NK-92 (cell line): Measurements from ENCODE around the gene GRM1.
"Not testable (repeated sequence)": the region's sequence is repeated elsewhere in the genome, so short reads cannot be mapped to it uniquely, and the experiment has no call there.

ENCODE experiments used
- DNase-seq: peaks from one replicate; lab custom pipeline; 2025; ENCODE audit not compliant: unreplicated experiment; lab: John Stamatoyannopoulos, UW

Gene GRM1

DNA sequence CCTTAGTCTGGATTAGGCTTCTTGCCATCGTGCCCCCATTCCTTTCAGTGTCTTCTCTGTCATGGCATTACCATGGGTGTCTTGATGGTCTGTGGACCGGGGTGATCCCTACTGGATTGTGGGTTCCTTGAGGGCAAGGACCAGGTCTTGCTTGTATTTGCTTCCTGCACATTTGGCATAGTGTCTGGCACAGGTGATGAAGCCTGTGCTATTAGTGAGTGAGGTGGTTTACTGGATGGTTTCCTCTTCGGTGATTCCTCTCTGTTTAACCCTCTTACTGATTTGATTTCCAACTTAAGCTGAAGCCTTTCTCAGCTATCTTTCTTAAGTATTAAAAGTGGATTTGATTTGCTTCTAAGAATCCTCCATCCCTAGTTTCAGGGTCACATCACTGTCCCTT lies 162.3 kb downstream of the GRM1 start:
- DNase-seq = no peak

DNA sequence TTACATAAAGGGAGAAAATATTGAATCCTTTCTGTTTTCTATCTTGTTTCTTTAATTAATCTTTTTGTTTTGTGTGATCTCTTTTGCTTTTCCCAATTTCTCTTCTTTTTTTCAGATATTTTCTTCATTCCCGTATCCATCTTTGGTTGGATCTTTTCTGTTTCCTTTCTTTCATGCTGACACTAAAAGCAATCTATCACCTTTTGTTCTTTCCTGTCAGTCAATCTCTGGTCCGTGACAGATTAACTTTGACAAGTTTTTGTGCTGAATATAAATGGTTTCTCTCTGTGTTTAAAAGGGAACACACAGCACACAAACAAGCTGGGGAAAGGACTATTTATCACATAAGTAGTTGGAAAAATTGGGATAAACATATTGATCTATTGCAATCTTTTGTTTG lies 162.8 kb downstream of the GRM1 start:
- DNase-seq = no peak

DNA sequence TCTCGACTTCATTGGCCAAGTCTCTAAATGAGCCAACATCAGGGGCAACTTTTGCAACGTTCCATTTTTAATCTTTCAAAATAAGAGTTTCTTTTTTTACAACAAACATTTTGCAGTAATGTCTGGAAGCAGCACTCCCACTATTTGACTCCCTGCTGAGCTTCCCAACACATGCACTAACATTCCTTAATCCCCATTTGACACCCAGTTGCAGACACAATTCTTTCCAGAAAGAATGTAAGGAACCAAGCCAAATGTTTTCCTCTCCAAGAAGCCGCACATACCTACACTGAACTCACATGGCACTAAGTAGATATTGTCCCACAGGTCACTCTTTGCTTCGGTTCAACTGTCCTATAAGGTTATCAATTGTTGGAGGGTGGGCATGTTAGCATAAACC lies 165.6 kb downstream of the GRM1 start:
- DNase-seq = no peak

DNA sequence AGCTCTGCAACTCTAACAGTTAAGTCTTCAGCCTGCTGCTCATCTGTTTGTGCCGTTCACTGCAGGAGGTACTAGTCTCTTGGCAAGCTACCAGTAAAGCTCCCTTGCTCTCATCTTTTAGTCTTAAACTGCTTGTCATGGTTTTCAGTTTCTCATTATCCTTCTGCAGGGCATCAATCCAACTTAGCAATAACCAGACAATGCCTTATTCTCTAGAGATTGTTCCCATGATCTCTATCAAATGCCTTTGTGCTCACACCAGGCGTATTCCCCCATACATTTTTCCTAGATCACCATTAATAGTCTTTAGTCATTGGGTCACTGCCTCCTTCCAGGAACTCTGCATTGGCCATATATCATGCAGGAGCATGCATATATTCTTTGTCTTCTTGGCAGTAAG lies 171.3 kb downstream of the GRM1 start:
- no peak for DNase-seq

DNA sequence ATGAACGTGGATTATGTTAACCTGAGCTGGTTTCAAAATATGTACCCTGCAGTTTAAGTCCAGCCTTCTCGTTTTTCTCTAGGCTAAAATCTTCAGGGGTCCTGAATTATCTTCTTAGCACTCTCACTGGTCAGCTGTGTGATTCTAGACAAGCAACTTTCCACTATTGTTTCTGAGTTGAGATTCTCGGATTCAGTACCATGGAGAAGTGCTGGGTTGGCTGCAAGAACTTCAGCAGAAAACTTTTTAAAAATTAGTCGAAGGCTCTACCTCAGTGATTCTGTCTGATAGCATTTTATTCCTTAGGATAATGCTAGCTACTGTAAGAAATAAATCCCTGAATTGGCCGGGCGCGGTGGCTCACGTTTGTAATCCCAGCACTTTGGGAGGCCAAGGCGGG lies 173.7 kb downstream of the GRM1 start:
- no peak for DNase-seq

DNA sequence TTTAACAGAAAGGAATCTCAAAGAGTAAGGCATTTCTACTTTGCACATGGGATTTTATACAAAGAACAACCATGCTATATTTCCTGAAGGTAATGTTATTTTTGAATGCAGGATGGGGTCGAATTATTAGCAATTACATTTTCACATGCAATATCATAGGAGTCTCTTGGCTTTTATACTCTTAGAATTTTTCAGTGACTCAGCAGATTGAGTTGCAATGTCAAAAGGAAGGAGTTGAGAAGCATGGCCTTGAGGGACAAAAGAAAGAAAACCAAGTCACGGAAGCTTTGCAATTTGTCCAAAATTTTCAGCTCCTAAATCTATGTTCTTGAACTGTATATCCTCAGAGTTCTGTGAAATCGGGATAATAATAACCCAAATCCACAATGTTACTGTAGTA lies 181.1 kb downstream of the GRM1 start:
- no peak for DNase-seq

DNA sequence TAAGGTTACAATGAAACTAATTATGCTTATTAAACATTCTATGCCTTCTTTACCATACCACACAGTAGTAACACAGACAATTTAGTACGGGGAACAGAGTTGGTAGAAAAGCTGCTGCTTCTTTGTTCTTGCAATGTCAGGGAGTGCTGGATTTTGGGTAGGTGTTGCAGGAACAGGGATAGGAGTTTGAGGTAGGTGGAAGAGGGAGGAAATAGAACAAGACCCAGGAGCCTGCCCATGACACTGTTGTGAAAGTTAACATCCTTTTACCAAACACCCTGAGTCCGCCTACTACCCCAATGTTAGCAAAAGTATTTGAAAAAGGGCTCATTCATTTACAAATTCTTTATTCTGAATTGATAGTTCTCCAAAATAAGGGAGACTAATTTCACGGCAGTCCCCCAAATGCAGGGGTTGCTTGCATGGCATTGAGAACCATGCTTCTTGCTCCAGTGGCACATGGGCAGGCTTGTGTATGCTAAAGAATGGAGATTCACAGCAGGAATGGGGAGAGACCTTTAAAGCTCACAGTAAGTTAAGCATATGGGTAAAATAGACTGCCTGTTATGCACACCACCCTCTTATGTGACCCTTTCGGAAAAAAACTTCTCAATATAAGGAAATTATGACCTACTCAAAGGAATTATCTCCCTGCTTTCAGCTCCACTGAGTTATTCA lies 181.7 kb downstream of the GRM1 start:
- DNase-seq = no peak

DNA sequence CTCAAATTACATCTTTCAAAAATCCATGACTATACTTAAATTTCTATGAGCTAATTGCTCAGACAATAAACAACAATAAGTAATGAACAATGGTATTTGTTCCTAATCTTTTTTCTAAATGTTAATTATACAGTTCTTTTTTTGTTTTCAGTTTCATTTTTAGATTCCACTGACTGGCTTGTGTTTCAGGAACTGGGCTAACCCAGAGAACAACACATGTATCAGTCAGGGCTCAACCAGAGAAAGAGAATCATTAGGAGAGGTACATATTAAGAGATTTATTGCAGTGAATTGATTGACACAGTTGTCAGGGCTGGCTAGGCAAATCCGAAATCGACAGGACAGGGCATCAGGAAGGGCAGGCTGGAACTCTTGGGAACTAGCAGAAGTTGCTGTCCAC lies 182.8 kb downstream of the GRM1 start:
- DNase-seq = no peak

DNA sequence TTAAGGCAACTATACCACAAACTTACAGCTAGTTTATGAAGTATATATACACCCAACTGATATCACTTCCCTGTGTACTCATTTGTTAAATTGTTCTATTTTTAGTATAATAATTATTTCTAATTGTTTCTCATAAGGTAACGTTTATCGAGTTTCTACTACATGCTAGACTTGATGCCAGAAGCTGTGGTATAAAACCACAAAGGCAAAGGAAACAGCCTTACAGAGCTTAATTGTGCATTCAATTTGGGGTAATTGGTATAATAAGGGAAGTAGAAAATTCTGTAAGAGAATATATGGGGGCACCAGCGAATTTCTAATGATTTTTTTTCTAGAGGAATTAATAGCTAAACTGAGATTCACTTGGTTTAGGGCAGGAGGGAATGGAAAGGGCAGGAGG lies 183.9 kb downstream of the GRM1 start:
- DNase-seq = no peak

DNA sequence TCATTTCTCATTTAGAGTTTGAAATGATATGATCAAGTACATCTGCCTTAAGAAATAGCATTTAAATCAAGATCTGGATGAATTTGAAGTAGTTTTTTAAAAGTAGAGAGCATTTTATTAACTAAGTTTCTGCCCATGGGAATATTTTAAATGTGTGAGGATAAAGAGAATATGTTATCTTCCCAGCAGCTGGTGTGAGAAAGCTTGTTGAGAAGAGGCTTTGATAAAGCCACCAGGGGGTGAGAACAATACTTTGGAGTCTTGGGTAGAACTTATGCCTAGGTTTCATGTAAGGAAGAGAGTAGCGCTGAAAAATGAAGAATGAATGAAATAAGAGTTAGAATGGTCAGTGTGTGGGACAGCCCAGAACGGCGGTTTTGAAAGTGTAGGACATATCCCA lies 190.2 kb downstream of the GRM1 start:
- DNase-seq = no peak

DNA sequence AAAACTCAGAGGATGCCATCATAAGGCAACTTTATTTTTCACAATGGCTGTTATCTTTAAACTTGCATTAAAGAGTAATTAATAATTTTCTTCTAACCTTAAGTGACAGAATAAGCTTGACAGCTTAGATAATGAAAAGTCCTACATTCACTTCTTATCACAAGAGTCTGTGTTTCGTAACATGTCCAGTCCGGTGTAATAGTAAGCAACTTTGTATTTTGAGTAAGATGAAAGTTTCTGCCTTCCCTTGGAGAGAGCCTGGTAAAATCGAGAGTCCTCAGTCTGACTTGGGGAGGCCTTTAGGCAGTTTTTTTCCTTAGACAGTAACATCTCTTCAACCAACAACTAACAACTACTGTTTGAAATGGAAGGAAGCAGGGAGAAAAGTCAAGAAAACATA lies 195.6 kb downstream of the GRM1 start:
- DNase-seq = no peak

DNA sequence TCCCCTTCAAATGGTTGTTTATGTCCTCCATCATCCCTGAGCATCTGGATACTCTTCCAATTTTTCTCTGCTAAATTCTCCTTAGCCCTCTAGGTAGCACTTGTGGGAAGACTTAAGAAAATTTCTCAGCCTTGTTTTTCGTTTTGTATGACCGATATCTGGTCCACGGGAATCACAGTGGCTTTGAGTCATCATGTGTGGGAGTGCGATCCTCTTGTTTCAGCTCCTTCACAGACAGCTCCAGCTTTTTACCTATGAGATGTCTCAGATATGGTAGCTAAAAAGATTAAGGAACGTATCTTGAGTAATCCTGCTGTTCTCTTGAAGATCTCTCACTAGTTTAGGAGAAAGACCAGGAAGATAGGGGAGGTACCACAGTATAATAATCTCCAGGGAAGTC lies 196.1 kb downstream of the GRM1 start:
- no peak for DNase-seq

DNA sequence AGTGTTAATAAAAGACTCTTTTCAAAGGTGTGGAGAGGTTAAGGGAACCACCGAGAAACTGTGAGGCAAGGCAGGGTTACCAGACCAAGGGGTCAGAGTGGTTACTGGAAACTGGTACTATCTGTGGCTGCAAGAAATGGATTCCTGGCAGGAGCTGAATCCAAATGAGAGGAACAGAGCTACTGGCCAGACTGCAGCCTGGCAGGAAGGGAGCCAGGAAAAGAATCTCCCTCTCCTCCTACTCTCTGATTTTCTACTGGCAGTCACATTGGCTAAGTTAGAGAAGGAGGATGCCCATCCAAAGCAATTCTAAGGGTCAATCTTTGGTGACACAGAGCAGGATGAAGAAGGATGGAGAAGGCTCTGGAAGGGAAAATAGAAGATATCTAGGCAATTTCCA lies 211.5 kb downstream of the GRM1 start:
- DNase-seq = no peak

DNA sequence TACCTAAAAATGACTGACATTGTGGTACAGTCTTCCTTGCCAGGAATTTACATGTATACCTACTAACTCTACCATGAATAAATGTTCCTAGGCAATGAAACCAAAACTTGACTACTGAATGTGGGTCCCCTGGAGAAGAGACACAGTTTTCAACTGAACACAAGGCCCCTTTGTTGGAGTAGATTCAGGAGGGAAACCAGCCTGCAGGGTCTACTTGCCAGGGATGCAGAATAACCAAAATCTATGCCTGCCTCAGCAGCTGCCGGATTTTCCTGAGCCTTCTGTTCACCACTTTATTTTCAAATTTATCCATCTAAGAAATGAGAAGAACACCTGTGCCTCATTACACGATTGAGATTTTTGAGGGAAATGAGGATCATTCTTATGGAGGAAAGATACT lies 211.9 kb downstream of the GRM1 start:
- no peak for DNase-seq

DNA sequence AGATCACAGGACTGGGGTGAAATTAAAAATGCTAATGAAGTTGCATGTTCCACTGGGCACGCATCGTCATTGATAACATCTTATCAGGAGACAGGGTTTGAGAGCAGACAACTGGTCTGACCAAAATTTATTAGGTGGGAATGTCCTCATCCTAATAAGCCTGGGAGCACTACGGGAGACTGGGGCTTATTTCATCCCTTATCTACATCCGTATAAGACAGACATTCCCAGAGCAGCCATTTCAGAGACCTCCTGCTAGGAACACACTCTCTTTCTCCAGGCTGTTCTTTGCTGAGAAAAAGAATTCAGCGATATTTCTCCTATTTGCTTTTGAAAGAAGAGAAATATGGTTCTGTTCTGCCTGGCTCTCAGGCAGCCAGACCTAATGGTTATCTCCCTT lies 214.8 kb downstream of the GRM1 start:
- DNase-seq = not testable (repeated sequence)

DNA sequence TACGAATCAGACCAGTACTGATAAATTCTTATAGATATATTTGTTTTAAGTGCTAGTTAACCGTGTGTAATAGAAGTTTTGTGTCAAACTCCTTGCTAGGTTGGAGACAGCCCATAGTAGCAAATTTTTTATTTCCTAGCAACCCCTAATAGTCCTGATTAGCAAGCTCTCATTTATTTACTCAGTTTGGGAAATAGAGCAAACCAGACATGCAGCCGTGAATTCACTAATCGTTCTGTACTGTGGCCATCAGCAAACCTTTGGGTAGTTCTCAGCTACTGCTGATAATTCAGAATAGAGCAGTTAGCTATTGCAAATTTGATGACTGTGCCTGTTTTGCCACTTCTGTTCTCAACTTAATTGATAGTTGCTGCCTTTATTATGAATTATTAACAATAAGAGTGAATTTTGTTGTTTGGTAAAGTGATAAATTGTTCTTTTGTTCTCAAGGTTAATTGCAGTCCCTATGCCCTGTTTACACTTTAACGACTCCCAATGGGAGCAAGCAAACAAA lies 215.8 kb downstream of the GRM1 start:
- DNase-seq = no peak

DNA sequence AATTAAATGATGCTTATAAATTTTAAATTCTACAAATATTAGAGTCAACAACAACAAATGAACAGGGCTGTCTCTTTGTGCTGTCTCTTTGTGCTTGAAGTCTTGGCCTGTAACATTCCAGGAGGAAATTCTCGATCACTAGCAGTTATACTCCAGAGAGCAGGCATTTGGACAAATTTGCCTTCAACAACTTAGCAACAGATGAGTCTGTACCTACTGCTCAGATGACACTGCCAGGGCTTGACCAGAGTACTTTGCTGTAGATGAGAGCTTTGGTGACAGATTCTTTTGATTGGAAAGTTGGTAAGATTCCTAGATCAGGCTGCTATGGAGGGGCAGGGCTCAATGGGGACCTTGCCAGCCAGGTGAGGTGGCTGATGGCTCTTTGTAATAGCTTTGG lies 217.2 kb downstream of the GRM1 start:
- DNase-seq = no peak

DNA sequence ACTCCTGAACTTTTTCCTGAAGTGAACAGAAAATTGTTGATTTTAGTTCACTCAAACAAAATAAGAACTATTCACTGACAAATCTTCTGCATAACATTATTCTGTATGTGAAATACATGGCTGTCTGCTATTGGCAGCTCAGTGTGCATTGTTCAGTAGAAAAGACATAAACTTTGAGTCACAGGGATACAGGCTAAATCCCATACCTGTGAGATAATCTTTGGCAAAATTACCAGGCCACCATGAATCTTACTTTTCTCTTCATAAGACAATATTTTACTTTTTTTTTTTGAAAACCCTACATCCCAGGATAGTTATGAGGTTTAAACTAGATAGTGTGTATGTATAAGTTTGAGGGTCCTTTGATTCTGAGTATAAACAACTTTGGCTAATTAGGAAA lies 224.8 kb downstream of the GRM1 start:
- no peak for DNase-seq

DNA sequence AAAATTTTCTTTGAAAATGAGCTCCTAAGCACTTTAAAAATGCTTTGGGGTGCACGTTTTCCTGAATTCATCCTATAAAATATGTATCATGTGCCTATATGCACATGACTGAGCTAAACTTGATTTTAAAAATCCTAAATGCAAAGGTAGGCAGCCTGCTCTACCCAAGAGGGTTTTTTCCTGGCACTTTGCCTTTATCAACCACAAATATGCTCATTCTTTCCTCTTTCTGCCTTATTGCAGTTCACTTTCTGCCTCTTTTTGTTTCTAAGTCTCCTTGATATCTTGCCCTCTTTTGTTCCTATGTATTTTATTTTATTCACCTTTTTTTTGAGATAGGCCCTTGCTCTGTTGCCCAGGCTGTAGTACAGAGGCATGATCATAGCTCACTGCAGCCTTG lies 229.3 kb downstream of the GRM1 start:
- no peak for DNase-seq

DNA sequence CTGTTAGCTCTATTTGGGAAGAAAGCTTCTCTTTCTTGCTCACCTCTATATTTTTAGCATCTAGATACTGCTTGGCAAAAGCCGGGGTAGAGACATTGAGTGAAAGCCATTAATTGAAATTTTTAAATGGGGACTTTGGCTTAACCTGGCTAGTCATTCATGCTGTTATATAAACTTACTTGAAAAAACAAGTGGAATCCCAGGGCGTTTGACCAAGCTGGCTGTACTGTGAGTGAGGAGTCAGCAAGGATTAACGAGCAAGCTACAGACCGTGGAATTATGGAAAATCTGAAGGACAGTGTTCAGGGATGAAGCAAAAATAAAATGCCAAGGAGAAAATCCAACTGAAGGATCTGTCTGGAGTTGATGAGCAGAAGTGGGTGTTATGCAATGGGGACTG lies 232.0 kb downstream of the GRM1 start:
- DNase-seq = no peak

DNA sequence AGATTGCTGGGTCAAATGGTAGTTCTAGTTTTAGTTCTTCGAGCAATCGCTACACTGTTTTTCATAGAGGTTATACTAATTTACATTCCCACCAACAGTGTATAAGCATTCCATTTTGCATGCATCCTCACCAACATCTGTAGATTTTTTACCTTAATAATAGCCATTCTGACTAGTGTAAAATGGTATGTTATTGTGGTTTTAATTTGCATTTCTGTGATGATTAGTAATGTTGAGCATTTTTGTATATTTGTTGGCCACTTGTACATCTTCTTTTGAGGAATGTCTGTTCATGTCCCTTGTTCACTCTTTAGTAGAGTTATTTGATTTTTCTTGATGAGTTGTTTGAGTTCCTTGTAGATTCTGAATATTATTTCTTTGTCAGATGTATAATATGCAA lies 236.2 kb downstream of the GRM1 start:
- DNase-seq = no peak

DNA sequence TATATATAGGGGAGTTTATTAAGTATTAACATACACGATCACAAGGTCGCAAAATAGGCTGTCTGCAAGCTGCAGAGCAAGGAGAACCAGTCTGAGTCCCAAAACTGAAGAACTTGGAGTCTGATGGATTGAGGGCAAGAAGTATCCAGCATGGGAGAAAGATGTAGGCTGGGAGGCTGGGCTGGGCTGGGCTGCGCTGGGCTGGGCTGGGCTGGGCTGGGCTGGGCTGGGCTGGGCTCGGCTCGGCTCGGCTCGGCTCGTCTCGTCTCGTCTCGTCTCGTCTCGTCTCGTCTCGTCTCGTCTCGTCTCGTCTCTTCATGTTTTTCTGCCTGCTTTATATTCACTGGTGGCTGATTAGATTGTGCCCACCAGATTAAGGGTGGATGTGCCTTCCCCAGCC lies 238.6 kb downstream of the GRM1 start:
- DNase-seq = no peak

DNA sequence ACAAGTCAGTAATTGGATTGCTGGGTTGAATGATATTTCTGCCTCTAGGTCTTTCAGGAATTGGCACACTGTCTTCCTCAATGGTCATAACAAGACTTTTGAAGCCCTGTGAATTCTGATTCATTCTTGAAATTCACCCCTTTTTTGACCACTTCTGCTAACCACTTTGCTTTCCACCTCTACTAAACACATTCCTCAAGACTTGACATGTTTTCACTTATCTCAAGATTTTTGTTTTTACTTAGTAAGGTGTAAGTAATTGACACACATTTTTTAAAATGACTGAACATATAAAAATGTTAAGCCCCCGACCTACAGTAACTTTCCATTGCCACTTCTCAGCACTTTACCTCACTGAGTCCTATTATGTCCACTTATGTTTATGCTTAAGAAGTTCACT lies 239.1 kb downstream of the GRM1 start:
- DNase-seq = no peak

DNA sequence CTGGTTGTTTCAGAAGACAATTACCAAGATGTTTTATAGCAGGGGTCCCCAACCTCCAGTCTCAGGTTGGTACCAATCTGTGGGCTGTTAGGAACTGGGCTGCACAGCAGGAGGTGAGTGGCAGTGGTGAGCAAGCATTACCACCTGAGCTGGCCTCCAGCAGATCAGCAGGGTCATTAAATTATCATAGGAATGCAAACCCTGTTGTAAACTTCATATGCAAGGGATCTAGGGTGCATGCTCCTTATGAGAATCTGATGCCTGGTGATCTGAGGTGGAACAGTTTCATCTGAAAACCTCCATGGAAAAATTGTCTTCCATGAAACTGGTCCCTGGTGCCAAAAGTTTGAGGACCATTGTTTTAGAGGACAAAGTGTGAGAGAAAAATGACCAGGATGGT lies 240.6 kb downstream of the GRM1 start:
- DNase-seq = no peak
